KOPT-K1 (cell line): Measurements from ENCODE around the gene RSBN1.
A peak's percentile ranks its signal among the peaks of the same experiment; 100 is the strongest.
"Not testable (repeated sequence)": the region's sequence is repeated elsewhere in the genome, so short reads cannot be mapped to it uniquely, and the experiment has no call there.

ENCODE experiments used
- H3K27ac ChIP-seq: fragments of 200-600 bp; sonication (generic); 2 replicates; pipeline ENCODE4 v1.5.1; 2016; ENCODE audit warnings: antibody characterized with exemption, mild to moderate bottlenecking, low read depth, low read length; ENCODE audit not compliant: poor library complexity, severe bottlenecking
- H3K36me3 ChIP-seq: fragments of 200-600 bp; sonication (generic); 2 replicates; pipeline ENCODE4 v1.5.1; 2017; ENCODE audit warnings: antibody characterized with exemption, mild to moderate bottlenecking, low read length, moderate library complexity; ENCODE audit not compliant: insufficient read depth
- H3K9me3 ChIP-seq: fragments of 200-600 bp; sonication (generic); 2 replicates; pipeline ENCODE4 v1.5.1; 2017; ENCODE audit warnings: antibody characterized with exemption, low read length, mild to moderate bottlenecking; ENCODE audit not compliant: insufficient read depth, poor library complexity, severe bottlenecking

The RSBN1 gene

GRCh38 chr1:113777561-113777960 lies 34.7 kb downstream of the RSBN1 start:
- no peak overlapping the region for H3K27ac ChIP-seq
- no peaks in the 10 kb centered on the region for H3K9me3 ChIP-seq
- peaks cover 51% of the 10 kb centered on the region for H3K36me3 ChIP-seq

DNA sequence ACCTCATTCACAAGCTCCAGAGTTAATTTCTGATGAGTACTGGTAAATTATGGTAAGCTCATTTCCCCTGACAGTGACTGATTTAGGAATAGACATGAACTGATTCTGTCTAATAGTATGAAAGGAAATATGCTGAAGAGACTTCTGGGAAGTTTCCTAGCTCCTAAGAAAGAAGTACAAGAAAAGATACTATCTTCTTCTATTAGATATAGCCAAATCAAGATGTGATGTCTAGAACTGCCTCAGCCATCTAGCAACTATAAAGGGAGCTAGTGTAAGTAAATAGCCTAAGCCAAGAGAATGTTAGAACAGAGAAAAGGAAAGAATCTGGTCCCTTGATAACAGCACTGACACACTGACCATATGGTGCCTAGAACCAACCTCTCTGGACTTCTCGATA lies 42.2 kb downstream of the RSBN1 start:
- H3K27ac ChIP-seq = no peak overlapping the region
- peaks cover 86% of the 10 kb centered on the region for H3K36me3 ChIP-seq
- no peaks in the 10 kb centered on the region for H3K9me3 ChIP-seq

DNA sequence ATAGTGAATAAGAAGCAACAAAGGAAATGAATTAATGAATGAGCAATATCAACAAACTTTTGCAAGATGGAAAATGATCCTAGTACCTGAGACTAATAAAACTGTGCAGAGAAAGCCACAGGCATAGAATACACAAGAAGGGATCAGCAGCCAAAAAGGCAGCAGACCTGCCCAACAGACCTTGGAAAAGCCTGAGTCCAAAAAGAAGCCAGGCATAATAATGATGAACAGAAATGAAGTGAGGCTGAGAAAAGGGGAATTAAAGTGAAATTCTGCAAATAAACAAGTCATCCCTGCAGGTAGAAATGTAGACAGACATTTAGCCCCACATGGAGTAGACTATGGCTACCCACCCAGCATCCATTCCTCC lies 42.7 kb downstream of the RSBN1 start:
- Histone ChIP-seq H3K27ac (no peak overlapping the region), H3K9me3 (no peaks in the 10 kb centered on the region), H3K36me3 (peaks cover 86% of the 10 kb centered on the region)

- Histone ChIP-seq H3K9me3 (no peaks in the 10 kb centered on the region), H3K36me3 (peaks cover 85% of the 10 kb centered on the region), H3K27ac (no peak overlapping the region)
These were observed 43.2 kb downstream of the RSBN1 start for GRCh38 chr1:113768916-113769600.

DNA sequence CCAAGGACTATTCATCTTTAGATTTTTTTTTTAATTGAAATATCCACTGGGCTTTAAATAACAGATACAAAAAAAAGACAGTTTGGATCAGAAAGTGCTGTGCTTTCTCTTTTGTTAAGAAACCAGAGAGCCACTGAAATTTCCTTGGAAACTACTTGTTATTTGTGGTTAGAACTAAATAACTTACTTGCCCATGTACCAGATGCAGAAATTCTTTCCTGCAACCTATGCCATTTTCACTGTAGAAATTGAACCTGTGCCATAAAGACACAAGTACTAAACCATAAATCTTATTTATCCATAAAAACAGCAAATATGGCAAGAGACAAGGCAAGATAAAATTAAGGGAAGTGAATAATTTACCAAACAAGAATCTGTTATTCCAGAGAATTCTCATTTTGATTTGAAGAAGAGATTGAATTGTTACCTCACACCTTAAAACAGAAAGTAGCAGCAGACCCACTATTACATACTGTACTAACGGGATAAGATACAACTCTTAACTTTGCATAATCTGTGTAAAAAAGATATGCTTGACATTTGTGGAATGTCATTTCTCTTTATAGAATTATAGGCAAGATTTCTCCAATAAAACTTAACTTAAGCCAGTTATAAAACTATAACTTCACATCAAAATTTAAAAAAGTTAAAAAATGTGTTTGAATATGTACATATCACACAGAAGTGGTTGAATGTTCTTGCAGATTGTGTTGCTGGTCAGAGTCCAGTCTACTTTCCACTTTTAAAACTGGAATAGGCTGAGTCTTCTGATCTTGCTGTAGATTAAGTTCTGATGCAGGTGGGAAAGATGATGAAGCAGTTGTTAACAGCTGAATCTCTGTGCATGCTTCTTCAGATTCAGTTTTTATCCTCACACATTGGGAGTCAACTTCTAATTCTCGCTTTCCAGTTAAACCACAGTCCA lies 46.7 kb downstream of the RSBN1 start:
- Histone ChIP-seq H3K36me3 (peaks cover 80% of the 10 kb centered on the region), H3K9me3 (no peaks in the 10 kb centered on the region), H3K27ac (no peak overlapping the region)

GRCh38 chr1:113763661-113764060 lies 48.6 kb downstream of the RSBN1 start:
- no peaks in the 10 kb centered on the region for H3K9me3 ChIP-seq
- H3K27ac ChIP-seq = no peak overlapping the region
- H3K36me3 ChIP-seq = peaks cover 67% of the 10 kb centered on the region

DNA sequence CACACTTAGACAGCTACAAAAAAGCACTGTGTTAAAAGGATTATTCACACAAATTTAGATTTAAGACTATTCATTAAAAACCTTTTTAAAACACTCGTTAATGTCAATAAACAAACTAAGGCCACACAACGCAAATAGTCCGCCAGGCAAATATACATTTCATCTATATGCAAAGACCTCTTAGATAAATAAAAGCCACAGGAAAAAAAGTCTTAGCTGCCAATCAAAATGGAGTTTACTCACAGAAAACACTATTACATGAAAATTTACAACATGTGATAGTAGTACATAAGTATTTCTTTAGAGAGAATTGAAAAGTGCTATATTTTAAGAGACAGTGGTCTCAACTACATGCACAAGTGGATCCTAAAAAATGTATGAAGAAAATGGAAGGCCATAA lies 50.3 kb downstream of the RSBN1 start:
- Histone ChIP-seq H3K36me3 (peaks cover 50% of the 10 kb centered on the region), H3K9me3 (no peaks in the 10 kb centered on the region), H3K27ac (no peak overlapping the region)

- Histone ChIP-seq H3K36me3 (peaks cover 35% of the 10 kb centered on the region), H3K27ac (no peak overlapping the region), H3K9me3 (no peaks in the 10 kb centered on the region)
These were observed 51.9 kb downstream of the RSBN1 start for GRCh38 chr1:113760102-113761080.

- Histone ChIP-seq H3K9me3 (no peaks in the 10 kb centered on the region), H3K36me3 (peaks cover 26% of the 10 kb centered on the region), H3K27ac (peak within 1 kb of the TSS; percentile 54)
These were observed 52.8 kb downstream of the RSBN1 start, which contains the start of gene PHTF1 for GRCh38 chr1:113759333-113760101. Gene PHTF1, minus strand, starts transcription at chr1:113759486. Its CDS starts 783 bp downstream, at chr1:113758703.

- Histone ChIP-seq H3K27ac (peak overlapping the region; percentile 54), H3K36me3 (peaks cover 20% of the 10 kb centered on the region), H3K9me3 (no peaks in the 10 kb centered on the region)
These were observed 53.5 kb downstream of the RSBN1 start for GRCh38 chr1:113758631-113759332.

DNA sequence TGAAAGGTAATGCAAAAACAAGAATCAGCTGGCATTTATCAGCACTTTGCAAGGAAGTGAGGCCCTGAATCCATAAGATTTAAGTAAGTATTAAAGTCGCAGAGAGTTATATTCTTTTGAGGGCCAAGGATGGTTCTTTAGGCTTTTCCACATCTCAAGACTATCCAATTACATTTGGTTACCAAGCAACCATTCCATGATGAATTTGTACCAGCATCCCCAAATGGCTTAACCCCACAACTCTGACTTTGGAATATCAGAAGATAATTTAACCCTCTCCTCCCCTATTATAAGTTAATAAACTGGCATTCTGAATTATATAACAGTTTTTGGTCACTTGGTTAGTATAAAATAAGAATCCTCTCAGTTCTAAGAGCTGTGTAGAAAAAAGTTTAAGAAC lies 55.8 kb downstream of the RSBN1 start:
- Histone ChIP-seq H3K27ac (no peak overlapping the region), H3K9me3 (no peaks in the 10 kb centered on the region), H3K36me3 (peaks cover 6% of the 10 kb centered on the region; the same call in 1 of the 2 replicates)

DNA sequence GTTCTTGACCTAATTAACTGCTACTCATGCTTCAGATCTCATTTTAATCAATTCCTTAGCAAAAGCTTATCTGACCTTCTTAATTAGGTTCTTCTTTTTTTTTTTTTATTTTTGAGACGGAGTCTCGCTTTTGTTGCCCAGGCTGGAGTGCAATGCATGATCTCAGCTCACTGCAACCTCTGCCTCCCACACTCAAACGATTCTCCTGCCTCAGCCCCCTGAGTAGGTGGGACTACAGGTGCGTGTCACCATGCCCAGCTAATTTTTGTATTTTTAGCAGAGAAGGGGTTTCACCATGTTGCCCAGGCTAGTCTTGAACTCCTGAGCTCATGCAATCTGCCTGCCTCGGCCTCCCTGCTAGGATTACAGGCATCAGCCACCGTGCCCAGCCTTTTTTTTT lies 58.9 kb downstream of the RSBN1 start:
- not testable (repeated sequence) for H3K36me3 ChIP-seq, H3K9me3 ChIP-seq, H3K27ac ChIP-seq

DNA sequence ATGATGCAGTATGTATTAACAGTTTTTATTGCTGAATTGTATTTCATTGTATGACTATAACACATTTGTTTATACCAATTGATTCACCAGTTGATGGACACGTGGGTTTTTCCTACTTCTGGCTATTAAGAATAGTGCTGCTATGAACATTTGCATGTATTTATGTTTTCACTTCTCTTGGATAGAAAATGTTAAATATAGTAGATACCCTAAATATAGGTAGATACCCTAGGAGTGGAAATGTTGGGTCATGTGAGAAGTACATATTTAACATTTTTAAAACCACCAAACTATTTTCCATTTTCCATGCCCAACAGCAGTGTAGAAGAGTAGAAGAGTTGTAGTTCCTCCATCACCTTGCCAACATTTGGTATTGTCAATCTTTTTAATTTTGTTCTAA lies 60.8 kb downstream of the RSBN1 start:
- Histone ChIP-seq H3K36me3 (no peaks in the 10 kb centered on the region), H3K9me3 (no peaks in the 10 kb centered on the region), H3K27ac (no peak overlapping the region)

GRCh38 chr1:113751114-113751513 lies 61.2 kb downstream of the RSBN1 start:
- Histone ChIP-seq H3K27ac (no peak overlapping the region), H3K9me3 (no peaks in the 10 kb centered on the region), H3K36me3 (no peaks in the 10 kb centered on the region)
